ENCODE results near the gene GNAO1.
"Not testable (repeated sequence)": the region's sequence is repeated elsewhere in the genome, so short reads cannot be mapped to it uniquely, and the experiment has no call there.

Gene GNAO1

GRCh38 chr16:56366945-56367344 is 175.7 kb downstream of the GNAO1 start:
- DNase-seq (ENCODE audit: low spot score) = no peak

DNA sequence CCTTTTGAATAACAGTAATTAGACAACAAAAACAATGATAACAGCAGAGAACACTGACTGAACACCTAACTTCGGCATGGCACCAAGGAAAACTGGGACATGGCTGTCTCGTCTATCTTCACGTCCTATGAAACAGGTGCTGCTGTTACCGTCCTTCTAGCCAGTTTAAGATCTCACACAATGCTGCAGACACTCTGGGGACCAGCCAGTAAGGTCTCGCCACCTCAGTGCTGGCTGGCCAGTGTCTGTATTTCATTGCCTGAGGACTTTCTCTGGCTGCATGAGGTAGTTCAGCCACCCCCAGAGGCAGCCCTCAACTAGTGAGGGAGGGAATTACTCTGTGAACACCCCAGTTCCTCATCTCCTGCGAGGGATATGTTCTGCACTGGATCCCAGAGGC is 176.5 kb downstream of the GNAO1 start:
- no peak for DNase-seq (ENCODE audit: low spot score)

DNA sequence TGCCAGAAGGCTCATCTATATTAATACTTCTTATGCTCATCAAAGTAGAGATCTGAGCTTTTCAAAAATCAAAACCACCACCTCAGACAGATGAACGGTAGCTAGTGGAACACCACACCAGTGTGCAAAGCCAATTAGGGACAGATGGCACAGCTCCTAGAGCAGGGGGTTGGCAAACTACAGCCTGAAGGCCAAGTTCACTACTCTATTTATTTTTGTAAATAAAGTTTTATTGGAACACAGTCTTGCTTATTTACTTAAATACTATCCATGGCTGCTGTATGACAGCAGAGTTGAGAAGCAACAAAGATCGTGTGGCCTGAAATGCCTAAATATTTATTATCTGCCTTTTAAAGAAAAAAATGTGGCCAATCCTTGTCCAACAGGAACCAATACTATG is 177.3 kb downstream of the GNAO1 start:
- DNase-seq (ENCODE audit: low spot score) = no peak

DNA sequence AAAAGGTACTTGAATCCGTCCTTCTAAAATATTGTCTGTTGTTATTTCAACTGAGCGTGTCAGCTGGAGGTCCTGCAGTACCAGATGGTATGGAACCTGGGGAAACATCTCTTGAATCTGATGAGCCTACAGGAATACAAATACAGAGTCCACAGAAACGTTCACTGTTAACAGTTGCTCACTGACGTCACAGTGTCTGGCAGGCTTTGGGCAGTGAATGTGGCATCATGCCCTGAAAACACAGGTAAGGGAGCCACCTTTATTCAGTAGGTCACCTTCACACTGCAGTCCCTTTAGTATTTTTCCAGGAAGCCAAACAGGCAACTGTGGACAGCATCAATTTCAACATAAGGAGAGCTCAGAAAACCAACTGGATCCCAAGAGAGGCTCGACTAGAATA is 177.9 kb downstream of the GNAO1 start:
- no peak for DNase-seq (ENCODE audit: low spot score)

- no peak for DNase-seq (ENCODE audit: low spot score)
Measured at GRCh38 chr16:56370185-56370874, 179.0 kb downstream of the GNAO1 start.

DNA sequence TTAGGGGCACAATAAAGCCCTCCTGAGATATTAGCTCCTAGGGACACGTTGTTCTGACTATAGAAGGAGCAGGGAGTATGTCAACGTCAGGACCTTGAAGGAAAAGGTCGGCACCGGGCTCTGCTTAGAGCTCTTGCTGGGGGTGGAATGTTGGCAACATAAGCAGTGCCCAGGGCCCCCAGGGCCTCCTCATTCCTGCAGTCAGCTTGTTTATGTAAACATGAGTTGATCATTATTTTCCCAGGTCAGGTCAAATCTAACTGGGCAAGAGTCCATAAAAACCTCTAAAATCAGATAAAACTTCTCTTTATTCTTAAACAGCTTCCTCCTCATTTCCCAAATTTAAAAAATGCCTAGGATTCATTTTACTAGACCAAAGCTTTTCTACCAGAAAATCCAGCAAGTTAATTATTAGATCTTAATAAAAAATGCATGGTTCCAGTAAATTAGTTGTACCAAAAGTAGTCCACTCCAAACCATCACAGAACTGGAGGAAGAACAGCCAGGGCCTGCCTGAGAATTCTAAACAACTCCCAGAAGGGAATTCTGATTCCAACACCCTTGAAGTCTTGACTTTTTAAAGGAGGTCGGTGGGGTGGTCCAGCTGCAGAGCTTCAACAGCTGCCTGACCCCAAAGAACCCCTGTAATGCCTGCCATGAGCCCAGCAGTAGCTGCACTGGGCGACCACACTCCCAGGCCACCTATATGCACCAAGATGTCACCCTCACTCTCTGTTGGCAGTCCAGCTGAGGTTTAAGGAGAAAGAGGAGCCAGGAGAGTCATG is 179.8 kb downstream of the GNAO1 start:
- DNase-seq (ENCODE audit: low spot score) = no peak

- no peak for DNase-seq (ENCODE audit: low spot score)
Measured at GRCh38 chr16:56371660-56371937, 180.3 kb downstream of the GNAO1 start.

- DNase-seq (ENCODE audit: low spot score) = no peak
Measured at GRCh38 chr16:56372013-56372634, 180.8 kb downstream of the GNAO1 start.

DNA sequence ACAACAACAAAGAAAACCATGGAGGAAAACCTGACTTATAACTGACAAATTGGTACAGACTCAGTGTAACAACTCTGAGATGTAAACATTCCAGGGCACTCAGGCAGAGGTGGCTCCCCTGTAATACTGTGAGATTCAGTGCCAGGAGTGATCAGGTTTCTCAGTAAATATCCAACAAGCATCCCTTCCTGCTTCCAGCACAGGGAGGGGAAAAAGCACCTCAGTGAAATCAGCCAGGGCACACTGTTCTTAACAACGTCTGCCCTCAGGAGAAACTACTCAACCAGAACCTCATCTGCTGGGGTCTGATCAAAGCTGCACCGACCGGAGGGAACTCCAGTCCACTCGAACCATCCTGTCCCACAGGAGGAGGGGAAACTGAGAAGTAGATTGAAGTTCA is 181.7 kb downstream of the GNAO1 start:
- no peak for DNase-seq (ENCODE audit: low spot score)

GRCh38 chr16:56375792-56376191 is 184.5 kb downstream of the GNAO1 start:
- not testable (repeated sequence) for DNase-seq (ENCODE audit: low spot score)

GRCh38 chr16:56379044-56379443 is 187.8 kb downstream of the GNAO1 start:
- DNase-seq (ENCODE audit: low spot score) = not testable (repeated sequence)

DNA sequence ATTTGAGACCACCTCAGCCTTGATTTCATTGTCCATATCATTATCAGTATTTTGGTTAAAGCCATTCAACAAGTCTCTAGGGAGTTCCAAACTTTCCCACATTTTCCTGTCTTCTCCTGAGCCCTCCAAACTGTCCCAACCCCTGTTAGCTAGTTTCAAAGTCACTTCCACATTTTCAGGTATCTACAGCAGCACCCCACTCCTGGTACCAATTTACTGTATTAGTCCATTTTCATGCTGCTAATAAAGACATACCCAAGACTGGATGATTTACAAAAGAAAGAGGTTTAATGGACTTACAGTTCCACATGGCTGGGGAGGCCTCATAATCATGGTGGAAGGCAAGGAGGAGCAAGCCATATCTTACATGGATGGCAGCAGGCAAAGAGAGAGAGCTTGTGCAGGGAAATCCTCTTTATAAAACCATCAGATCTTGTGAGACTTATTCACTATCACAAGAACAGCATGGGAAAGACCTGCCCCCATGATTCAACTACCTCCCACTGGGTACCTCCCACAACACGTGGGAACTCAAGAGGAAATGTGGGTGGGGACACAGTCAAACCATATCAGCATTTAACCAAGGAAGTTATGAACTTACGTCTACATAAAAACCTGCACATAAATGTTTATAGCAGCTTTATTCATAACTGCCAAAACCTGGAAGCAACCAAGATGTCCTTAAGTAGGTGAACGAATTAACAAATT is 189.6 kb downstream of the GNAO1 start:
- not testable (repeated sequence) for DNase-seq (ENCODE audit: low spot score)

GRCh38 chr16:56382459-56382858 is 191.2 kb downstream of the GNAO1 start:
- DNase-seq (ENCODE audit: low spot score) = no peak

DNA sequence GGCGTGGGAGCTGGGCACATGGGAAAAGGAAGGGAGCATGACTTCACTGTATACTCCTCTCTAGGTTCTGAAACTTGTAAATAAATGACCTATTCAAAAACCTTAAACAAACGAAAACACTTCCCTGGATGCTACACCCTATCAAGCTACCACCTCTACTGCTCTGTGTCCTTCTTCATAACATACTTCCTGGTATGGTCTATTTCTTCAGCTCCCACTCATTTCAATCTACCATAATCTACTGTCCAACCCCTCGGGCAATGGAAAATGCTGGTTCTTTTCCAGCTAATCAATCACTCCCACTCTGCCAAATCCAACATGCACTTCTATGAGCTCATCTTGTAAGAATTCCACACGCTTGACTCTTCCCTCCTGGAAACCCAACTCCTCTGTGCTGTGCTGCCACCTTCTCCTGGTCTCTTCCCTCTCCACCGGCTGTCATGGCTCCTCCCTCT is 191.6 kb downstream of the GNAO1 start:
- no peak for DNase-seq (ENCODE audit: low spot score)

GRCh38 chr16:56384074-56384721 is 192.9 kb downstream of the GNAO1 start:
- DNase-seq (ENCODE audit: low spot score) = no peak

GRCh38 chr16:56387396-56387795 is 196.1 kb downstream of the GNAO1 start:
- no peak for DNase-seq (ENCODE audit: low spot score)

DNA sequence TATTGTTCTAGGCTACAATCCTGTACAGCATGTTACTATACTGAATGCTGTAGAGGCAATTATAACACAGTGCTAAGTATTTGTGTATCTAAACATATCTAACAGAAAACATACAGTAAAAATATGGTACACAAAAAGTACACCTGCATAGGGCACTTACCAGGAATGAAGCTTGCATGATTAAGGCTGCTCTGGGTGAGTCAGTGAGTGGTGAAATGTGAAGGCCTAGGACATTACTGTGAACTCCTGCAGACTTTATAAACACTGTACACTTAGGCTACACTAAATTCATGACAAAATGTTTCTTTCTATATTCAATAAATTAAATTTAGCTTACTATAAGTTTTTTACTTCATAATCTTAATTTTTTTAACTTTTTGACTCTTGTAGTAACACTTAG is 196.9 kb downstream of the GNAO1 start:
- no peak for DNase-seq (ENCODE audit: low spot score)

DNA sequence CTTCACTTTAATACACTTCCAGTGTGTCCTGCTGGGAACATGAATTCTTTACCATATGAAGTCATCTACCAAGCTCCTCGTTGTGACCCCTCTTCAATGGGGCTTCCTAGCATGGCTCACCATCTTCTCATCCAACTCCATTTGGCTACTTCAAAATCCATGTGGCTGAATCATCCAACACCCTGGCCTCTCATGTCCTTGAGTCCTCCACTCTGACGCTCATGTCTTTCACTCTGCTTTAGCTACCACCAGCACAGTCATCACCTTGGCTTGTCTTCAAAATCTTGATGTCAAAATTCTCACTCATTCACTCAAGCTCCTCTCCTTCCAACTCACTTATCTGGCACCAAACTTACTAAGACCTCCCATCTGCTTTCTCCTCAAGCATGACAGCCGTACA is 198.3 kb downstream of the GNAO1 start:
- no peak for DNase-seq (ENCODE audit: low spot score)

GRCh38 chr16:56396724-56397123 is 205.4 kb downstream of the GNAO1 start:
- not testable (repeated sequence) for DNase-seq (ENCODE audit: low spot score)

DNA sequence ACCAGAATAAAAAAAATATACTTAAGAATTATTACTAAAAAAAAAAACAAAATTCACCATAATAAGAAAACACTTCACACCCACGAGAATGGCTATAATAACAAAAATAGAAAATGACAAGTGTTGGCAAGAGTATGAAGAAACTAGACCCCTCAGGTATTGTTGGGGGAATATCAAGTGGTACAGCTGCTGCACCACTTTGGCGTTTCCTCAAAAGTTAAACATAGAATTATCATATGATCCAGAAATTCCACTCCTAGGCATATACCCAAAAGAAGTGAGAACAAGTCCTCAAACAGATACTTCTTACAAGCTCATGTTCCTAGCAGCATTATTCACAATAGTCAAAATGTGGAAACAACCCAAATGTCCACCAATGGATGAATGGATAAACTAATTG is 207.8 kb downstream of the GNAO1 start:
- no peak for DNase-seq (ENCODE audit: low spot score)

DNA sequence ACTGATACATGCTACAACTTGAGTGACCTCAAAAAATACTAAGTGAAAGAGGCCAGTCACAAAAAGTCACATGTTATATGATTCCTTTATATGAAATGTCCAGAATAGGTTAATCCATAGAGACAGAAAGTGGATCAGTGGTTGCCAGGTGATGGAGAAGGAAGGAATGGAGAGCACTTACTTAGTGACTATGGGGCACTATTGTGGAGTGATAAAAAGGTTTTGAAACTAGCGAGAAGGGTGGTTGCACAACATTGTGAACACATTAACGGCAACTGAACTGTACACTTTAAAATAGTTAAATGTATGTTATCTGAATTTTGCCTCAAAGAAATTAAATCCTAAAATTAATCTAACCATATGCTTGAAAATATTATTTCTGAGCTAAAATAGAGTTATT is 208.2 kb downstream of the GNAO1 start:
- no peak for DNase-seq (ENCODE audit: low spot score)

- DNase-seq (ENCODE audit: low spot score) = no peak
Measured at GRCh38 chr16:56400458-56400857, 209.2 kb downstream of the GNAO1 start.
